ENCODE results near the gene PHLPP1. TPM values are rescaled to one million over a fixed set of nuclear protein-coding genes. Genes with fewer than 3 reads are reported as not detected.

Gene PHLPP1
- total RNA-seq, 1 donor from 2014 or later: 13.3 TPM

GRCh38 chr18:62772860-62773584 is 57.7 kb downstream of the PHLPP1 start:
- Mint-ChIP-seq H3K4me1 (ENCODE audit: low read depth, unreplicated experiment) (peaks cover 20% of the 10 kb centered on the region), H3K9me3 (ENCODE audit: unreplicated experiment) (no peaks in the 10 kb centered on the region), H3K36me3 (ENCODE audit: low read depth, unreplicated experiment) (peaks cover 1% of the 10 kb centered on the region), H3K4me3 (ENCODE audit: unreplicated experiment) (no peak overlapping the region), H3K27ac (ENCODE audit: unreplicated experiment) (no peak overlapping the region), H3K27me3 (ENCODE audit: low read depth, unreplicated experiment) (no peaks in the 10 kb centered on the region)
- Histone ChIP-seq H2AFZ (ENCODE audit: low read depth, low read length) (no peak overlapping the region), H3K4me3 (ENCODE audit: insufficient read depth, low read depth, low read length) (no peak overlapping the region), H3K9ac (ENCODE audit: low read length) (no peak overlapping the region), H3K4me2 (ENCODE audit: low read length) (no peak overlapping the region), H3K27ac (ENCODE audit: low read depth, low read length) (no peak overlapping the region), H3K4me1 (ENCODE audit: insufficient read depth, low read length) (peaks cover 9% of the 10 kb centered on the region), H3K79me2 (ENCODE audit: insufficient read depth, low read length) (peaks cover 48% of the 10 kb centered on the region), H3K36me3 (ENCODE audit: insufficient read depth, low read length) (no peaks in the 10 kb centered on the region), H3K9me3 (ENCODE audit: insufficient read depth, low read depth, low read length) (no peaks in the 10 kb centered on the region), H3K27me3 (ENCODE audit: insufficient read depth, low read length) (no peaks in the 10 kb centered on the region), H4K20me1 (ENCODE audit: insufficient read depth, low read length) (no peaks in the 10 kb centered on the region)
- TF ChIP-seq EZH2 (IDR thresholded peaks at IDR 0.05; ENCODE audit: insufficient read depth, low read length): no peak
- TF ChIP-seq CTCF (IDR thresholded peaks at IDR 0.05; ENCODE audit: insufficient read depth, low read depth, low read length): no peak
- DNase-seq (ENCODE audit: low read depth) (no peak), FAIRE-seq (no peak)

- Histone ChIP-seq H3K27me3 (ENCODE audit: insufficient read depth, low read length) (no peaks in the 10 kb centered on the region), H3K36me3 (ENCODE audit: insufficient read depth, low read length) (no peaks in the 10 kb centered on the region), H2AFZ (ENCODE audit: low read depth, low read length) (no peak overlapping the region), H3K4me2 (ENCODE audit: low read length) (no peak overlapping the region), H3K4me1 (ENCODE audit: insufficient read depth, low read length) (peaks cover 6% of the 10 kb centered on the region), H3K9ac (ENCODE audit: low read length) (no peak overlapping the region), H3K79me2 (ENCODE audit: insufficient read depth, low read length) (peaks cover 48% of the 10 kb centered on the region), H4K20me1 (ENCODE audit: insufficient read depth, low read length) (no peaks in the 10 kb centered on the region), H3K9me3 (ENCODE audit: insufficient read depth, low read depth, low read length) (no peaks in the 10 kb centered on the region), H3K4me3 (ENCODE audit: insufficient read depth, low read depth, low read length) (no peak overlapping the region), H3K27ac (ENCODE audit: low read depth, low read length) (no peak overlapping the region)
- Mint-ChIP-seq H3K4me1 (ENCODE audit: low read depth, unreplicated experiment) (peaks cover 19% of the 10 kb centered on the region), H3K4me3 (ENCODE audit: unreplicated experiment) (no peak overlapping the region), H3K27me3 (ENCODE audit: low read depth, unreplicated experiment) (no peaks in the 10 kb centered on the region), H3K9me3 (ENCODE audit: unreplicated experiment) (no peaks in the 10 kb centered on the region), H3K36me3 (ENCODE audit: low read depth, unreplicated experiment) (peaks cover 1% of the 10 kb centered on the region), H3K27ac (ENCODE audit: unreplicated experiment) (no peak overlapping the region)
- DNase-seq (ENCODE audit: low read depth) (no peak), FAIRE-seq (no peak)
- no peak for TF ChIP-seq CTCF (IDR thresholded peaks at IDR 0.05; ENCODE audit: insufficient read depth, low read depth, low read length)
- TF ChIP-seq EZH2 (IDR thresholded peaks at IDR 0.05; ENCODE audit: insufficient read depth, low read length): no peak
Measured at GRCh38 chr18:62773691-62774090, 58.4 kb downstream of the PHLPP1 start.

DNA sequence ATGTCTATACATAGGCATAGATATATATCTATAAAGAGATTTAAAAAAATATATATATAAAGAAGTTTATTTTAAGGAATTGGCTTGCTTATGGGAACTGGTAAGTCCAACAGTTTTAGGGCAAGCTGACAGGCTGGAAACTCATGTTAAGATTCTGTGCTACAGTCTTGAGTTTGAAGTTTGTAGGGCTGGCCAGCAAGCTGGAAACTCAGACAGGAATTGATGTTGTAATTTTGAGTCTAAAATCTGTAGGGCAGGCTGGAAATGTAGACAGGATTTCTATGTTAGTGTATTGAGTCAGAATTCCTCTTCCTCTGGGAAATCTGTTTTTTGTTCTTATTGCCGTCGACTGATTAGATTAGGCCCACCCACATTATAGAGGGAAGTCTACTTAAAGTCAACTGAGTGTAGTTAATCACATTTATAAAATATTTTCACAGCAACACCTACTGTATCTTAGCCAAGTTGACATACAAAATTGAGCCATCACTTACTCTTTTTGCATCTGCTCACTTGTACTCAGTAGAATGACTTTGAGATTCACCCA is 60.8 kb downstream of the PHLPP1 start:
- no peak for TF ChIP-seq EZH2 (IDR thresholded peaks at IDR 0.05; ENCODE audit: insufficient read depth, low read length)
- no peak for TF ChIP-seq CTCF (IDR thresholded peaks at IDR 0.05; ENCODE audit: insufficient read depth, low read depth, low read length)
- no peaks in the 10 kb centered on the region for H3K36me3 ChIP-seq (ENCODE audit: insufficient read depth, low read length)
- H3K9me3 ChIP-seq (ENCODE audit: insufficient read depth, low read depth, low read length): no peaks in the 10 kb centered on the region
- no peaks in the 10 kb centered on the region for H3K27me3 ChIP-seq (ENCODE audit: insufficient read depth, low read length)
- H3K4me2 ChIP-seq (ENCODE audit: low read length): no peak overlapping the region
- H3K4me1 Mint-ChIP-seq (ENCODE audit: low read depth, unreplicated experiment): peaks cover 11% of the 10 kb centered on the region
- H3K27ac Mint-ChIP-seq (ENCODE audit: unreplicated experiment): no peak overlapping the region
- DNase-seq (ENCODE audit: low read depth) (no peak), FAIRE-seq (no peak)
- H3K9ac ChIP-seq (ENCODE audit: low read length): no peak overlapping the region
- H3K27ac ChIP-seq (ENCODE audit: low read depth, low read length): no peak overlapping the region
- H3K4me1 ChIP-seq (ENCODE audit: insufficient read depth, low read length): no peaks in the 10 kb centered on the region
- no peak overlapping the region for H2AFZ ChIP-seq (ENCODE audit: low read depth, low read length)
- H3K79me2 ChIP-seq (ENCODE audit: insufficient read depth, low read length): peaks cover 67% of the 10 kb centered on the region
- H3K4me3 Mint-ChIP-seq (ENCODE audit: unreplicated experiment): no peak overlapping the region
- no peaks in the 10 kb centered on the region for H3K9me3 Mint-ChIP-seq (ENCODE audit: unreplicated experiment)
- no peaks in the 10 kb centered on the region for H3K36me3 Mint-ChIP-seq (ENCODE audit: low read depth, unreplicated experiment)
- H4K20me1 ChIP-seq (ENCODE audit: insufficient read depth, low read length): no peaks in the 10 kb centered on the region
- no peak overlapping the region for H3K4me3 ChIP-seq (ENCODE audit: insufficient read depth, low read depth, low read length)
- H3K27me3 Mint-ChIP-seq (ENCODE audit: low read depth, unreplicated experiment): no peaks in the 10 kb centered on the region

All from astrocyte (in vitro differentiated cells and primary cell).